Endothelial cell of umbilical vein (primary cell): Measurements from ENCODE around the gene TRIM29. TPM values are rescaled to one million over a fixed set of nuclear protein-coding genes. Genes with fewer than 3 reads are reported as not detected.
"Not testable (repeated sequence)": the region's sequence is repeated elsewhere in the genome, so short reads cannot be mapped to it uniquely, and the experiment has no call there.

Source experiments
- BruUV-seq: library from RNA; stranded (reverse); fragments of 400-500 nt; replicated peaks from 2 replicates; lab custom pipeline; 2021; lab: Mats Ljungman, UMichigan
- CTCF ChIA-PET: fragments of 300-600, 350-600 bp; sonication (Branson Sonifier 250); formaldehyde crosslinking; loops from one replicate; lab custom pipeline; 2021; ENCODE audit warnings: antibody characterized with exemption, inconsistent platforms; lab: Charles Lee
- POLR2A ChIA-PET: fragments of 300-600, 350-600 bp; sonication (Branson Sonifier 250); formaldehyde crosslinking; loops from one replicate; lab custom pipeline; 2021; ENCODE audit warnings: antibody characterized with exemption, inconsistent platforms; lab: Charles Lee
- DNase-seq: peaks from one replicate; pipeline ENCODE4 v3.0.0-alpha.2; 2011; ENCODE audit warnings: low read depth, low spot score
- FAIRE-seq: peaks from 2 replicates; lab custom pipeline; 2011; peaks lifted over from hg19 to GRCh38; lab: Jason Lieb, UNC
- H2AFZ ChIP-seq: 2 replicates; pipeline ENCODE4 v1.6.0; 2012; ENCODE audit warnings: low read depth, low read length, control low read depth, inconsistent platforms
- H3K27ac ChIP-seq: 2 replicates; pipeline ENCODE4 v1.5.1; 2011; ENCODE audit warnings: low read depth, mild to moderate bottlenecking, control low read depth, low read length, moderate library complexity; ENCODE audit not compliant: insufficient read depth
- H3K27me3 ChIP-seq, 2 experiments: 2 replicates each; pipeline versions ENCODE4 v1.6.0 to v1.6.1; 2011; ENCODE audit warnings: low read length in 2 of 2, mixed read lengths in 1 of 2; ENCODE audit not compliant: control insufficient read depth in 2 of 2, insufficient read depth in 2 of 2
- H3K36me3 ChIP-seq, 2 experiments: 2 replicates in 1 of 2; 3 replicates in 1 of 2; pipeline ENCODE4 v1.5.1; 2011; ENCODE audit warnings: low read length in 2 of 2, mild to moderate bottlenecking in 1 of 2, moderate library complexity in 1 of 2; ENCODE audit not compliant: control insufficient read depth in 2 of 2, insufficient read depth in 2 of 2; ENCODE audit errors: extremely low read depth in 1 of 2
- H3K4me1 ChIP-seq: 3 replicates; pipeline ENCODE4 v1.5.1; 2011; ENCODE audit warnings: mild to moderate bottlenecking, low read length; ENCODE audit not compliant: control insufficient read depth, insufficient read depth; ENCODE audit errors: extremely low read depth
- H3K4me2 ChIP-seq: 2 replicates; pipeline ENCODE4 v1.6.1; 2011; ENCODE audit warnings: low read length, control low read depth, mixed read lengths; ENCODE audit not compliant: insufficient read depth
- H3K4me3 ChIP-seq, 3 experiments: fragments of 200-600 bp in 1 of 3; sonication (generic), shearing (Covaris generic) in 1 of 3; replicated peaks in 1 of 3; 2 replicates each; pipeline ENCODE4 v1.5.1; 2011 to 2016; ENCODE audit warnings: control low read depth in 3 of 3, low read length in 3 of 3, mild to moderate bottlenecking in 2 of 3, inconsistent platforms in 1 of 3, low read depth in 1 of 3, moderate library complexity in 1 of 3; ENCODE audit not compliant: insufficient read depth in 1 of 3
- H3K79me2 ChIP-seq: 2 replicates; pipeline ENCODE4 v1.6.0; 2012; ENCODE audit warnings: low read length, inconsistent platforms; ENCODE audit not compliant: control insufficient read depth, insufficient read depth
- H3K9ac ChIP-seq: replicated peaks from 2 replicates; pipeline ENCODE3; 2011; ENCODE audit warnings: low read length, control low read depth; ENCODE audit not compliant: insufficient read depth; ENCODE audit errors: extremely low read depth
- H3K9me1 ChIP-seq: replicated peaks from 3 replicates; pipeline ENCODE4 v1.6.0; 2011; ENCODE audit warnings: mild to moderate bottlenecking, low read length; ENCODE audit not compliant: control insufficient read depth, insufficient read depth; ENCODE audit errors: extremely low read depth
- H3K9me3 ChIP-seq: replicated peaks from 2 replicates; pipeline ENCODE4 v1.5.1; 2012; ENCODE audit warnings: low read length, inconsistent platforms; ENCODE audit not compliant: control insufficient read depth, insufficient read depth
- H4K20me1 ChIP-seq: replicated peaks from 2 replicates; pipeline ENCODE3; 2011; ENCODE audit warnings: mild to moderate bottlenecking, low read length; ENCODE audit not compliant: control insufficient read depth, insufficient read depth; ENCODE audit errors: extremely low read depth
- CTCF ChIP-seq, 2 donors: IDR thresholded peaks; 1 replicate in 1 of 2; 2 replicates in 1 of 2; pipeline ENCODE4 v1.5.1; 2011; ENCODE audit warnings: low read length in 2 of 2, mild to moderate bottlenecking in 2 of 2, moderate library complexity in 2 of 2, control low read depth in 1 of 2, inconsistent platforms in 1 of 2, low read depth in 1 of 2; ENCODE audit not compliant: insufficient read depth in 1 of 2; ENCODE audit errors: extremely low read depth in 1 of 2
- EZH2 ChIP-seq: IDR thresholded peaks from 2 replicates; pipeline ENCODE4 v1.6.1; 2012; ENCODE audit warnings: borderline replicate concordance, low read depth, mild to moderate bottlenecking, moderate library complexity, low read length, inconsistent platforms; ENCODE audit not compliant: severe bottlenecking
- FOS ChIP-seq: IDR thresholded peaks from 2 replicates; pipeline ENCODE4 v1.6.1; 2011; ENCODE audit warnings: mild to moderate bottlenecking, low read length, moderate library complexity, borderline replicate concordance; ENCODE audit not compliant: insufficient read depth
- GATA2 ChIP-seq: IDR thresholded peaks from 2 replicates; pipeline ENCODE4 v1.7.0; 2011; ENCODE audit warnings: low read depth, mild to moderate bottlenecking, moderate library complexity, mixed read lengths, low read length; ENCODE audit not compliant: insufficient read length, insufficient read depth
- JUN ChIP-seq: IDR thresholded peaks from 2 replicates; pipeline ENCODE4 v1.6.1; 2011; ENCODE audit warnings: borderline replicate concordance, low read depth; ENCODE audit not compliant: insufficient read length, insufficient read depth
- MYC ChIP-seq: IDR thresholded peaks from one replicate; pipeline ENCODE4 v1.6.1; 2011; ENCODE audit warnings: mild to moderate bottlenecking, low read depth, low read length
- POLR2A ChIP-seq: IDR thresholded peaks from 2 replicates; pipeline ENCODE4 v1.6.1; 2012; ENCODE audit warnings: low read depth, mild to moderate bottlenecking, control low read depth, low read length
- POLR2AphosphoS5 ChIP-seq: IDR thresholded peaks from 2 replicates; pipeline ENCODE4 v1.6.1; 2012; ENCODE audit warnings: low read depth, mild to moderate bottlenecking, control low read depth, low read length, moderate library complexity; ENCODE audit not compliant: insufficient read depth
- dilution Hi-C: fragments of 300-500 bp; cut with MboI; formaldehyde crosslinking; loops from one replicate; pipeline ENCODE4 v1.15.0; 2019; ENCODE audit warnings: low sequenced_read_pairs; ENCODE audit not compliant: extremely low pct_ligation_motif_present
- intact Hi-C: fragments of 100-400 bp; cut with micrococcal nuclease; formaldehyde crosslinking; loops from one replicate; pipeline ENCODE4 v1.10.0; 2022
- polyA plus RNA-seq, 4 experiments: library from polyadenylated mRNA; depleted of rRNA in 3 of 4; stranded (reverse) in 3 of 4; unstranded in 1 of 4; fragments of >200 nt; gene quantifications; 2 replicates each; pipeline versions ENCODE4 v1.2.1 to v1.2.3, GENCODE V29; 2011 to 2012; ENCODE audit warnings: missing spikeins in 1 of 4
- total RNA-seq: library from RNA; stranded (reverse); gene quantifications from 2 replicates; pipeline ENCODE4 v1.2.3, GENCODE V29; 2021
- TF ChIP-seq, protein P1 (sequence below): IDR thresholded peaks from 2 replicates; pipeline ENCODE4 v1.6.1; 2011; ENCODE audit not compliant: insufficient read depth, insufficient read length

The TRIM29 gene
- total and polyA plus RNA-seq, 2 donors (not counting 3 experiments of a cell fraction or from before 2014, with no cell fraction given): not detected

DNA sequence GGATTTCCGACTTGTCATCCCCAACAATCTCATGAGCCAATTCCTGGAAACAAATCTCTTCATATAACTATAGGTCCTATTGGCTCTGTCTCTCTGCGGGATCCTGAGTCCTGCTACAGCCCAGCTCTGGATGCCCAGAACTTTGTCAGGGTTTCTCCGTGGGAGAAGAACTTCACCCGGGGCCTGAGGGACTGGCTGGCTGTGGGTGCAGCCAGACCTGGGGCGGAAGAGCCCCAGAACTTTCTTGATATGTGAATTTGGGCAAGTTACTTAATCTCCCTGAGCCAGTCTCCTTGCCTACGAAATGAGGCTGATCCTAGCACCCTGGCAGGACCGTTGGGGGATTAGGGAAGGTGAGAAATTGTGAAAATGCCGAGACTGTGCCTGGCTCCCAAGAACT is 6.6 kb upstream of the TRIM29 start:
- Histone ChIP-seq H3K4me2 (no peak overlapping the region), H3K9me1 (no peaks in the 10 kb centered on the region), H3K36me3 (no peaks in the 10 kb centered on the region), H3K79me2 (no peaks in the 10 kb centered on the region), H3K9me3 (no peaks in the 10 kb centered on the region), H2AFZ (no peak overlapping the region), H3K4me3 (no peak overlapping the region), H3K4me1 (no peaks in the 10 kb centered on the region), H3K9ac (no peak overlapping the region), H3K27ac (no peak overlapping the region), H3K27me3 (no peaks in the 10 kb centered on the region), H4K20me1 (no peaks in the 10 kb centered on the region)
- intact Hi-C loops: no loop called here
- BruUV-seq: no TSS peak
- no peak for DNase-seq
- no peak for FAIRE-seq
- POLR2A ChIA-PET: no interaction called here
- CTCF ChIA-PET: no interaction called here
- dilution Hi-C loops: no loop called here
- no peak for TF ChIP-seq FOS
- no peak for TF ChIP-seq MYC
- TF ChIP-seq, protein P1, sequence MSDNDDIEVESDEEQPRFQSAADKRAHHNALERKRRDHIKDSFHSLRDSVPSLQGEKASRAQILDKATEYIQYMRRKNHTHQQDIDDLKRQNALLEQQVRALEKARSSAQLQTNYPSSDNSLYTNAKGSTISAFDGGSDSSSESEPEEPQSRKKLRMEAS: no peak
- no peak for TF ChIP-seq JUN
- no peak for TF ChIP-seq CTCF (IDR thresholded peaks at IDR 0.05; ENCODE audit: extremely low read depth in 1 of 2, insufficient read depth in 1 of 2, low read depth in 1 of 2, low read length in 2 of 2)
- no peak for TF ChIP-seq EZH2
- TF ChIP-seq GATA2: no peak
- no peak for TF ChIP-seq POLR2A
- no peak for TF ChIP-seq POLR2AphosphoS5

GRCh38 chr11:120143472-120143871 is 5.6 kb upstream of the TRIM29 start:
- DNase-seq, intact Hi-C loops, POLR2A ChIA-PET, dilution Hi-C loops, H3K27ac ChIP-seq, H2AFZ ChIP-seq, H3K9ac ChIP-seq, H3K79me2 ChIP-seq, FAIRE-seq, H3K4me3 ChIP-seq, H3K27me3 ChIP-seq, H3K9me3 ChIP-seq, H4K20me1 ChIP-seq, BruUV-seq, H3K4me1 ChIP-seq, H3K36me3 ChIP-seq, CTCF ChIA-PET, H3K9me1 ChIP-seq, H3K4me2 ChIP-seq: not testable (repeated sequence)
